DOHH2 (cell line): ENCODE data around the gene AQP6.

Source experiments
- CTCF ChIP-seq: fragments of 200-600 bp; sonication (generic); IDR thresholded peaks from one replicate; pipeline ENCODE4 v1.5.1; 2014; ENCODE audit warnings: antibody characterized with exemption, mild to moderate bottlenecking, low read depth, low read length; ENCODE audit not compliant: poor library complexity, severe bottlenecking
- EZH2phosphoT487 ChIP-seq: fragments of 200-600 bp; sonication (generic); IDR thresholded peaks from 2 replicates; pipeline ENCODE4 v1.6.1; 2017; ENCODE audit warnings: borderline replicate concordance, mild to moderate bottlenecking, antibody characterized with exemption, low read length, moderate library complexity, mixed read lengths

- no peak for TF ChIP-seq CTCF
- TF ChIP-seq EZH2phosphoT487: no peak
Observed at GRCh38 chr12:49947593-49948226, 25.0 kb upstream of the AQP6 start.
